ENCODE measurements around the gene SERPINB3.
"Not testable (repeated sequence)": the region's sequence is repeated elsewhere in the genome, so short reads cannot be mapped to it uniquely, and the experiment has no call there.

Gene SERPINB3

DNA sequence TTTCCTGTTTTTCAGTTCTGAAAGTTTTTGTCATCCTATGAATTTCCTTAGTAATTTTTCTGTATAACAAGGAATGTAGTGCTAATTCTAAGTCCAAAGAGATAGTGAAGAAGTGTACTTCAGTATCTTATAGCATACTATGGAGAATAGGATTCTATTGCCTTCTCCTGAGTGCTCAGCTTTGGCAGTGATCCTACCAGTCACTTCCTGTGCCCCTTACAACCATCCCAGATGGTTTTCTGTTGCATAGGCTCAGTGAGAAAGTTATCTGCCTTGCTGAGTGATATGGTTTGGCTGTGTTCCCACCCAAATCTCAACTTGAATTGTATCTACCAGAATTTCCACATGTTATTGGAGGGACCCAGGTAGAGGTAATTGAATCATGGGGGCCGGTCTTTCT, 17.0 kb downstream of the SERPINB3 start:
- DNase-seq, result not testable (repeated sequence)

DNA sequence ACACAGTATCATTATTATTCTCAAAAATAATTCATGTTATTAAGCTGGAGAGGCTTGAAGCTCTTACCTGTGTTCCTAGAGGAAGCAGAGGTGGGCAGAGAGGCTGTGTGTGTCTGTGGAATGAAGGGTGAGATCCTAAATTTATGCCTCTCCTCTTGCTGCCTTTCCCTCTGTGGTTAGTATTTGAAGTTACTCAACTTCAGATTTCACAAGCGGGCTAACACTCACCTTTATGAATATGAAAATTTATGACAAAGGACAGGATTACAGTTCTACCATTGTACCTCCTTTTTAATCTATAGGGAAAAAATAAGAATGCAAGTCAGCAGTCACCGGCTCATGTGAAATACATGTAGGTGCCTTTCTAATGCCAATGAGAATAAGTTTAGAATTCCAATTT, 17.6 kb downstream of the SERPINB3 start, which contains the start of gene SERPINB4:
Gene SERPINB4 (minus strand): TSS at position 115 of the 400 bp plus-strand sequence. CDS start 679 bp downstream, outside the sequence.
- DNase-seq, result not testable (repeated sequence)

DNA sequence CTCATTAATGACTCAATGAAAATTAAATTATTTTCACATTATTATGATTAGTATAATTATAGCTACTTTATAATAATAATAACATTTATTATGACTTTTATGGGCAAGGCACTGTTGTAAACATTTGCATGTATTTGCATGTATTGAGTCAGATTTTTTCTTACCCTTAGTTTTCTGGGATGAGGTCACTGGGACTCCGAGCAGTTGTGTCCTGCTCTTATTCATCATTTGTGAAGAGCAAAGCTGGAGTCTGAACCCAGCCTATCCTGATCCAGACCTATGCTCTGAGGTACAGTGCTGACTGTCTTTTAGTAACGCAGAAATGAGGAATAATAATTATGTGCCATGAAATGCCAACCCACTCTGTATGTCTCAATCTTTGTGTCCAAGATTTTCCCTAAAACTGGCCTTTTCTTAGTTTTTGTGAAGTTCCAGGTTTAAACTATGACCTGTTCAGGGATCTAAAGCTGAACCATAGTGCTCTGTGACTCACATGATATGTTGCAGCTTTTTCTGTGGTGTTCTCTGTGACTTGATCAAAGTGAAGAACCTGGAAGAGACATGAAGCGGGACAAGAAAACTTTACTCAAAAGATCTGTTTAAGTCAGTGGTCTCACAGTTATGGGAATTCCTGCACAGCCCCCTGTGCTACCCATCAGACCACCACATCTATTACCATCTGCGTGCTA, 18.9 kb downstream of the SERPINB3 start:
- DNase-seq, result not testable (repeated sequence)

DNA sequence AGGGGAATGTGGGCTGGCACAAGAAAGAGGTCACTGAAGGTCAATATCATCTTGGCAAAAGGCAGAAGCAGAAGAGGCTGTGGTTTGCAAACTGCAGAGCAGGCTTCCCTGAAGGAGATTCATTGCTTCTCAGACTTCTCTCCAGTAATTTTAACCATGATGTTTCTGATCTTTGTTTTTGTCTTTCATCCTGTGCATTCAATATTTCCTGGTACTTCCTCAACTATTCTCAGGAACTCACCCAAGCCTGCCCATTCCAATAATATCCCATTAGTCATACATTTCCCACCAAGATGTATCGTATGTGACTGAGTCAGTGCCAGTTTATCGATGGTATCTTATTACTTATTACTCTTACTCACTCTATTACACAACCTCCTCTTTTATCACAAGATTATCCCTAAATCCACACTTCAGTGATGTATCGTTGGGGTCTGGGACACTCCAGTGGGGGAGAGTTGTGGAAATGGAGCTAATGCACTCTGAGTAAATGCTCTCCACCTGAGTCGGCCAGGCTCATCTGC, 20.5 kb downstream of the SERPINB3 start:
- not testable (repeated sequence) for DNase-seq

DNA sequence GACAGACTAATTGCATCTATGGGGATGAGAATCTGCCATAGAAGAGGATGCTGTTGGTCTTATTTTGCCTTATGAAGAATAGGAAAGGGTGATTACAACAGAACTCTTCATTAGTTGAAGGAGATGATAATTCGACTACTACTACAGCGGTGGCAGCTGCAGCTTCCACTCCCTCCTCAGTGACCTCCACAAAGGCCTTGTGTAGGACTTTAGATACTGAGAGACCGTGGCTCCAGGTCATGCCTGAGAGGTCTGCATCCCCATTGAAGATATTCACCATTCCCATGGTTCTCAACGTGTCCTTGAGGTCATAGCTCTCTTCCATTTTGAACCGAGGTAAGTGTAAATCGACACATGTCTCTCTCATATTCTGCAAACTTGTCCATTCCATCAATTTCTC, 24.0 kb downstream of the SERPINB3 start:
- DNase-seq, result no peak

DNA sequence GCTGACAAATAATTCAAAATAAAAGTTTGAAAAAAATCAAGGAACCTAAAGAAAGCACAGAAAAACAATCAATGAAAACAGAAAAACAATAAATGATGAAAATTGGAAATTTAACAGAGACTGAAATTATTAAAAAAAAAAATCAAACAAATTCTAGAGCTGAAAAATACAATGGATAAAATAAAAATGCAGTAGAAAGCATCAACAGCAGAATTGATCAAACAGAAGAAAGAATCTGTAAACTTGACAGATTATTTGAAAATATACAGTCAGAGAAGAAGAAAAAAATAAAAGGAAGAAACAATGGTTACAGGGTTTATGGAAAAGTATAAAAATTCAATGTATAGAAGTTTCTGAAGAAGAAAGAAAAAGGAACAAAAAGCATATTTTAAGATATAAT, 33.9 kb downstream of the SERPINB3 start:
- no peak for DNase-seq

DNA sequence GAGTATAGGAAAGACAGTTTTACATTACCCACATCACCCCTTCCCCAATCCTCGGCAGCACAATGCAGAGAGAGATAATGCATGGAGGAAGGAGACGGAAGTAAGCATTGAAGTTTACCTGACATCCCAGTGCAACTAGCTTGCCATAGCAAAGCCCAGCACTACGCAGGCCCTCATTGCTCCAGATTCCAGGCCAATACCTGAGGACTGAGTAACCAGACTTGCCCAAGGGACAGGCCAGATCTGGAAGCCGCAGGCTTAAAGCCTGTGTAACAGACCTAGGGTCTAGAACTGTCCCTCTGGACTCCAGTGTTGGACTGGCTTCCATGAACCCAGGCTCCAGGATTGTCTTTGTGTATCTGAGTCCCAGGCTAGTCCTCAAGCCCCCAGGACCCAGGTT, 35.3 kb downstream of the SERPINB3 start:
- DNase-seq, result no peak

DNA sequence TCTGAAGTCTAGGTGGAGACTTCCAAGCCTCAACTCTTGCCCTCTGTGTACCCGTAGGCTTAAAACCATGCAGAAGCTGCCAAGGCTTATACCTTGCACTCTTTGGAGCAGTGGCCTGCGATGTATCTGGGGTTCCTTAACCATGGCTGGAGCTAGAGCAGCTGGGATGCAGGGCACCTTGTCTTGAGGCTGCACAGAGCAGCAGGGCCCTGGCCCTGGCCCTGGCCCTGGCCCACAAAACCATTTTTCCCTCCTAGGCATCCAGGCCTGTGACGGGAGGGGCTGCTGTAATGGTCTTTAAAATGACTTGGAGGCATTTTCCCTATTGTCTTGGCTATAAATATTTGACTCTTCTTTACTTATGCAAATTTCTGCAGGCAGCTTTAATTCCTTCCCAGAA, 36.8 kb downstream of the SERPINB3 start:
- DNase-seq, result no peak

DNA sequence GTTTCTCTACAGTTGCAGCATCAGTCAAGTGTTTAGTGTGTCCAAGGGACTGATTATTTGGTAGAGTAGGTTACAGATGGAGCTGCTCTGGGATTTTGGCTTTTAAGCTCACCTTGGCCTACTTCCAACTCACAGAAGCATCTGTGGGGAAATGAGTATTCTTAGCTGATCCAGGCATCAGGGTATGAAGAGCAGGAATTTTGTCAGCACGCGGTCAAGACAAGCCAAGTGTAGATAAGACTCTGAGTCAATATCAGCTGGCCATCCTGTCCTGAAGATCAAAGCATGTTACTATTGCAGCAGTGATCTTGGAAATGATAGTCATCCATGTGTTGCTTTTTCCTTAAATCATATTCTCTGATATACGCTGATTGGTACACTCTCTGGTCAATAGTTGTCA, 42.0 kb downstream of the SERPINB3 start:
- no peak for DNase-seq

DNA sequence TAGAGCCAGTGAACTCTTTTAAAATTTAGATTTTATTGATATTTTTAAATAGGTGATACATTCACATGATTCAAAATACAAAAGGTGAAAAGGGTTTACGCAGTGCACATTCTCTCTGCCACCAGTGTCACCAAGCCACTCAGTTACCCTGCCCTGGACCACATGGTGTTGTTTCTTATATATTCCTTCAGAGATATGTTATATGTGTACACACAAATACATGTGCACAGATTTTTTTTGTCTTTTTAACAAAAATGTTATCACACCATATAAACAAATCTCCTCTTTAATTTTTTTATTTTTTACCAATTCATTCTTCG, 43.8 kb downstream of the SERPINB3 start:
- DNase-seq, result no peak

DNA sequence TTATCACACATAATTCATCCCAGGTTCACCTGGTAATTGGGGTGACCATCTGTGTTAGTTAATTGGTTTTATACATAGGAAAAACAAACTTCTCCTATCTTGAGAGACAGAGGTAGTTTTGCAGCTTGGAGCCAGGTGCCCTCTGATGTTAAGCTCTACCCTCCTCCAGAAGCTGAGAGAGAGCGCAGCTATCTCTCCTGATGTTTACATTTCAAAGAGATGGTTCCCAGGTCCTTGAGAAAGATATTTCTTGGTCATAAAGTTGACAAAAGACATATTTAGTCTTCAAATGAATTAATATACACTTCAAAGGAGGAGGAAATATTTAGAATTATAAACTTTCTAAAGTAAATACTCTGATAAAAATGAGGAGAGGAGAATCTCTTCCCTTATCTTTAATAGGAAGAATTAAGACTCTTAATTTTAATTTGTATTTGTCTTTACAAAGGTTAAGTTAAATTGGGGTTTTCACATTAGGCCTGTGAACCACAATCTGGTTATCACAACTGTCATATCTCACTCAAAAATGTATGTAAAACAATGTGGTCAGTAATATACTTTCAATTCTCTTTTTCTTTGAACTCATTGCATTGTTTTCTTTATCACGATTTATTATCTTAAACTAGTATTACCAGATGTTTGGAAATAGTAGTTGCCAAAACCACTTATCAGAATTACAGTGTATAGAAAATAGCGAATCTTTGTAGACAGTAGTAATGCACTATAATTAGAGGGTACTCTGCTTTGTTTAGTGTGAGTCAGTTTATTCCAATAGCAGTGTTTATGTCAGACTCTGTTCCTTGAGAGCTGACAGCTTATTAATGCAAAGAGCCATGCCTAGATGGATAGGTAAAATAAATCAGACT, 44.4 kb downstream of the SERPINB3 start:
- no peak for DNase-seq

DNA sequence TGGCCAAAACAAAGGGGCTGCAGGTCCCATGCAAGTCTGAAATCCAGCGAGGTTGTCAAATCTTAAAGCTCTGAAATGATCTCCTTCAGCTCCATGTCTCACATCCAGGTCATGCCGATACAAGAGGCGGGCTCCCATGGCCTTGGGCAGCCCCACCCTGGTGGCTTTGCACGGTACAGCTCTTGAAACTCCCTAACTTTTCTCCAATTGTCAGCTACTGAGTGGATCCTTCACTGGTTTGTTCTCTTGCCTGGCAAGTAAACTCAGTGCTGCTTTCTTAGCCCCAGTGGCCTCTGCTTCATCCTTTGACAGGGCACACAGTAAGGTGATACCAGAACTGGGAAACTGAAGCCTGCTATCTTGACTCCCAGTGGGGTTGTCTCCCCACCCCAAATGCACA, 48.3 kb downstream of the SERPINB3 start:
- no peak for DNase-seq

DNA sequence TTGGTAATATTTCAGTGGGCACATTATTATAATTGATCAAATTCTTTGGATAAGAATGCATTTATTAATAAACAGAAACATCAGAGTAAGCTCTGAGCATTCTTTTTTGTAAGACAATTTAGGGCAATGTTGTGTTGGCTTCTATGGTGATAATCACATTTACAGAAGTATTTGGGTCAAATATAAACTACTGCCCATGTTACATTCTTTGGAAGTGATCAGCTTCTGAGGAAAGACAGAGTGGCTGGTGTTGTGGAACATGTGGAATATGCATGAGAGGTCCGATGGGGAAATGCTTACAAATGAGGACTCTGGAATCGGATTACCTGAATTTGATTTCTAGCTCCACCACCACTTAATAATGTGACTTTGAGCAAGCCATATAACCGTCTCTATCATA, 55.2 kb downstream of the SERPINB3 start:
- no peak for DNase-seq

All from RPMI8226 (cell line).